Adipocyte (in vitro differentiated cells): ENCODE results near the gene CWH43.
"Not testable (repeated sequence)": the region's sequence is repeated elsewhere in the genome, so short reads cannot be mapped to it uniquely, and the experiment has no call there.

Experiments
- DNase-seq: peaks from one replicate; pipeline ENCODE4 v3.0.0-alpha.2; 2015; ENCODE audit warnings: low read depth
- H3K27me3 ChIP-seq: replicated peaks from 2 replicates; pipeline ENCODE4 v1.7.0; 2013; ENCODE audit warnings: mild to moderate bottlenecking, low read length, moderate library complexity; ENCODE audit not compliant: control insufficient read depth, insufficient read depth
- H3K36me3 ChIP-seq: 2 replicates; pipeline ENCODE4 v1.7.0; 2013; ENCODE audit warnings: low read length, mild to moderate bottlenecking, moderate library complexity; ENCODE audit not compliant: control insufficient read depth, insufficient read depth, severe bottlenecking
- H3K4me1 ChIP-seq: 2 replicates; pipeline ENCODE4 v1.7.0; 2013; ENCODE audit warnings: mild to moderate bottlenecking, low read length, moderate library complexity; ENCODE audit not compliant: control insufficient read depth, insufficient read depth
- H3K4me3 ChIP-seq: 2 replicates; pipeline ENCODE4 v1.7.0; 2013; ENCODE audit warnings: mild to moderate bottlenecking, low read length, moderate library complexity
- H3K9ac ChIP-seq: 2 replicates; pipeline ENCODE4 v1.7.0; 2013; ENCODE audit warnings: mild to moderate bottlenecking, low read length, moderate library complexity
- H3K9me3 ChIP-seq: 2 replicates; pipeline ENCODE4 v1.7.0; 2013; ENCODE audit warnings: mild to moderate bottlenecking, low read length, moderate library complexity; ENCODE audit not compliant: control insufficient read depth

CWH43 gene

DNA sequence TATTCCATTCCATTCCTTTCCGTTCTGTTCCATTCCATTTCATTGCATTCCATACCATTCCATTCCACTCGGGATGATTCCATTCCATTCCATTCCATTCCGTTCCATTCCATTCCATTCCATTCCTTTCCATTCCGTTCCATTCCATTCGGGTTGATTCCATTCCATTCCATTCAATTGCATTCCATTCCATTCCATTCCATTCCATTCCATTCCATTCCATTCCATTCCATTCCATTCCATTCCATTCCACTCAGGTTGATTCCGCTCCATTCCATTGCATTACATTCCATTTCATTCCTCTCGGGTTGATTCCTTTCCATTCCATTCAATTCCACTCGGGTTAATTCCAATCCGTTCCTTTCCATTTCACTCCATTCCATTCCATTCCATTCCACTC lies 111.0 kb downstream of the CWH43 start:
- H3K9ac ChIP-seq, DNase-seq, H3K4me3 ChIP-seq, H3K4me1 ChIP-seq, H3K36me3 ChIP-seq, H3K27me3 ChIP-seq: not testable (repeated sequence)
- peaks cover 15% of the 10 kb centered on the region for H3K9me3 ChIP-seq

DNA sequence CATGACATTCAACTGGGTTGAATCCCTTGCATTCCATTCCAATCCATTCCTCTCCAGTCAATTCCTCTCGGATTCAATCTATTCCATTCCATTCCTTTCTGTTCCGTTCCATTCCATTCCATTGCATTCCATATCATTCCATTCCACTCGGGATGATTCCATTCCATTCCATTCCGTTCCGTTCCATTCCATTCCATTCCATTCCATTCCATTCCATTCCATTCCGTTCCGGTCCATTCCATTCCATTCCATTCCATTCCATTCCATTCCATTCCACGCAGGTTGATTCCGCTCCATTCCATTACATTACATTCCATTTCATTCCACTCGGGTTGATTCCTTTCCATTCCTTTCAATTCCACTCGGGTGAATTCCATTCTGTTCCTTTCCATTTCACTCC lies 111.4 kb downstream of the CWH43 start:
- H3K9me3 ChIP-seq, result peaks cover 15% of the 10 kb centered on the region
- H3K4me1 ChIP-seq, H3K36me3 ChIP-seq, H3K27me3 ChIP-seq, H3K4me3 ChIP-seq, DNase-seq, H3K9ac ChIP-seq: not testable (repeated sequence)

- not testable (repeated sequence) for H3K27me3 ChIP-seq, DNase-seq, H3K9ac ChIP-seq, H3K4me1 ChIP-seq, H3K4me3 ChIP-seq, H3K36me3 ChIP-seq
- peaks cover 15% of the 10 kb centered on the region for H3K9me3 ChIP-seq
Observed at GRCh38 chr4:49098034-49098759, 112.1 kb downstream of the CWH43 start.

GRCh38 chr4:49099831-49100444 lies 113.9 kb downstream of the CWH43 start:
- H3K4me1 ChIP-seq, H3K4me3 ChIP-seq, DNase-seq, H3K36me3 ChIP-seq, H3K9ac ChIP-seq, H3K27me3 ChIP-seq: not testable (repeated sequence)
- H3K9me3 ChIP-seq, result peaks cover 21% of the 10 kb centered on the region

DNA sequence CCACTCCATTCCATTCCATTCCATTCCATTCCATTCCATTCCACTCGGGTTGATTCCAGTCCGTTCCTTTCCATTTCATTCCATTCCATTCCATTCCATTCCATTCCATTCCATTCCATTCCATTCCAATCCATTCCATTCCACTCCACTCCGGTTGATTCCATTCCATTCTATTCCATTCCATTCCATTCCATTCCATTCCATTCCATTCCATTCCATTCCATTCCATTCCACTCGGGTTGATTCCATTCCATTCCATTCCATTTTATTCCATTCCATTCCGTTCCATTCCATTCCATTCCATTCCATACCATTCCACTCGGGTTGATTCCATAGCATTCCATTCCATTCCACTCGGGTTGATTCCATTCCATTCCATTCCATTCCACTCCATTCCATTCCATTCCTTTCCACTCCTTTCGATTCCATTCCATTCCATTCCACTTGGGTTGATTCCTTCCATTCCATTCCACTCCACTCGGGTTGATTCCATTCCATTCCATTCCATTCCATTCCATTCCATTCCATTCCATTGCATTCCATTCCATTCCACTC lies 116.3 kb downstream of the CWH43 start:
- not testable (repeated sequence) for H3K36me3 ChIP-seq, H3K9ac ChIP-seq, H3K4me3 ChIP-seq, DNase-seq, H3K4me1 ChIP-seq, H3K27me3 ChIP-seq
- H3K9me3 ChIP-seq, result peaks cover 24% of the 10 kb centered on the region

- not testable (repeated sequence) for DNase-seq, H3K9ac ChIP-seq, H3K4me3 ChIP-seq, H3K27me3 ChIP-seq, H3K36me3 ChIP-seq, H3K4me1 ChIP-seq
- H3K9me3 ChIP-seq, result peaks cover 32% of the 10 kb centered on the region
Observed at GRCh38 chr4:49103436-49104136, 117.5 kb downstream of the CWH43 start.

- H3K4me1 ChIP-seq, H3K9ac ChIP-seq, DNase-seq, H3K4me3 ChIP-seq, H3K27me3 ChIP-seq, H3K36me3 ChIP-seq: not testable (repeated sequence)
- peaks cover 32% of the 10 kb centered on the region for H3K9me3 ChIP-seq
Observed at GRCh38 chr4:49104231-49104930, 118.3 kb downstream of the CWH43 start.

- not testable (repeated sequence) for H3K36me3 ChIP-seq, DNase-seq, H3K4me3 ChIP-seq, H3K9ac ChIP-seq, H3K4me1 ChIP-seq, H3K27me3 ChIP-seq
- peaks cover 31% of the 10 kb centered on the region for H3K9me3 ChIP-seq
Observed at GRCh38 chr4:49105248-49105904, 119.3 kb downstream of the CWH43 start.

GRCh38 chr4:49107262-49107661 lies 121.2 kb downstream of the CWH43 start:
- H3K4me3 ChIP-seq, H3K27me3 ChIP-seq, H3K36me3 ChIP-seq, H3K4me1 ChIP-seq, H3K9ac ChIP-seq: not testable (repeated sequence)
- peaks cover 34% of the 10 kb centered on the region for H3K9me3 ChIP-seq
- DNase-seq, result peak; percentile 37

DNA sequence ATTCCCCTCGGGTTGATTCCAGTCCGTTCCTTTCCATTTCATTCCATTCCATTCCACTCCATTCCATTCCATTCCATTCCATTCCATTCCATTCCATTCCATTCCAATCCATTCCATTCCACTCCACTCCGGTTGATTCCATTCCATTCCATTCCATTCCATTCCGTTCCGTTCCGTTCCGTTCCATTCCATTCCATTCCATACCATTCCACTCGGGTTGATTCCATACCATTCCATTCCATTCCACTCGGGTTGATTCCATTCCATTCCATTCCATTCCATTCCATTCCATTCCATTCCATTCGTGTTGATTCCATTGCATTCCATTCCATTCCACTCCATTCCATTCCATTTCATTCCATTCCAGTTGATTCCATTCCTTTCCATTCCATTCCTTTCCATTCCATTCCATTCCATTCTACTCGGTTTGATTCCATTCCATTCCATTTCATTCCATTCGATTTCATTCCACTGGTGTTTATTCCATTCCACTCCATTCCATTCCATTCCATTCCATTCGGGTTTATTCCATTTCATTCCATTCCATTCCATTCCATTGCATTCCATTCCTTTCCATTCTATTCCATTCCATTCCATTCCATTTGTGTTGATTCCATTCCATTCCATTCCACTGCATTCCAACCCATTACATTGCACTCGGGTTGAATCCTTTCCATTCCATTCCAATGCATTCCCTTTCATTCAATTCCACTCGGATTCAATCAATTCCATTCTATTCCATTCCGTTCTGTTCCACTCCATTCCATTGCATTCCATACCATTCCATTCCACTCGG lies 122.3 kb downstream of the CWH43 start:
- not testable (repeated sequence) for H3K4me1 ChIP-seq, H3K9ac ChIP-seq, DNase-seq, H3K4me3 ChIP-seq, H3K27me3 ChIP-seq, H3K36me3 ChIP-seq
- H3K9me3 ChIP-seq, result peaks cover 30% of the 10 kb centered on the region
